MCF 10A (cell line): Measurements from ENCODE around the gene BLTP2. TPM values are rescaled to one million over a fixed set of nuclear protein-coding genes. Genes with fewer than 3 reads are reported as not detected.
"Not testable (repeated sequence)": the region's sequence is repeated elsewhere in the genome, so short reads cannot be mapped to it uniquely, and the experiment has no call there.

Source experiments
- BruUV-seq: library from RNA; stranded (reverse); fragments of 400-500 nt; replicated peaks from 2 replicates; lab custom pipeline; 2021; lab: Mats Ljungman, UMichigan
- CTCF ChIA-PET: fragments of 300-600 bp; sonication (Branson Sonifier 250); formaldehyde crosslinking; extraction: SDS; loops from one replicate; lab custom pipeline; 2021; ENCODE audit warnings: antibody characterized with exemption, inconsistent platforms; lab: Yijun Ruan, JAX
- POLR2A ChIA-PET: fragments of 300-600, 350-650 bp; sonication (Branson Sonifier 250); formaldehyde crosslinking; extraction: SDS; loops from one replicate; lab custom pipeline; 2020; ENCODE audit warnings: antibody characterized with exemption, inconsistent platforms; lab: Yijun Ruan, JAX
- DNase-seq: peaks from one replicate; pipeline ENCODE4 v3.0.0-alpha.2; 2018; ENCODE audit not compliant: unreplicated experiment
- H3K27ac Mint-ChIP-seq: one replicate; pipeline ENCODE4 v1.8.0; 2022; ENCODE audit warnings: mild to moderate bottlenecking, low read depth, mixed read lengths; ENCODE audit not compliant: unreplicated experiment
- H3K27me3 Mint-ChIP-seq: one replicate; pipeline ENCODE4 v1.8.0; 2022; ENCODE audit warnings: mixed read lengths; ENCODE audit not compliant: insufficient read depth, unreplicated experiment
- H3K36me3 Mint-ChIP-seq: one replicate; pipeline ENCODE4 v1.8.0; 2022; ENCODE audit warnings: mild to moderate bottlenecking, moderate library complexity, mixed read lengths; ENCODE audit not compliant: insufficient read depth, unreplicated experiment
- H3K4me1 Mint-ChIP-seq: one replicate; pipeline ENCODE4 v1.8.0; 2022; ENCODE audit warnings: mixed read lengths; ENCODE audit not compliant: insufficient read depth, unreplicated experiment
- H3K4me3 Mint-ChIP-seq: one replicate; pipeline ENCODE4 v1.8.0; 2022; ENCODE audit warnings: mild to moderate bottlenecking, moderate library complexity, mixed read lengths; ENCODE audit not compliant: unreplicated experiment
- H3K9me3 Mint-ChIP-seq: one replicate; pipeline ENCODE4 v1.8.0; 2022; ENCODE audit warnings: mixed read lengths; ENCODE audit not compliant: unreplicated experiment
- intact Hi-C: fragments of 100-400 bp; cut with micrococcal nuclease; formaldehyde crosslinking; loops from 2 replicates; pipeline ENCODE4 v1.14.1; 2022
- total RNA-seq: library from RNA; stranded (reverse); gene quantifications from 2 replicates; pipeline ENCODE4 v1.2.3, GENCODE V29; 2022
- TF ChIP-seq, protein P1 (sequence below): fragments of 200-600 bp; IDR thresholded peaks from one replicate; pipeline ENCODE4 v1.8.0; 2022; ENCODE audit warnings: antibody characterized with exemption, mild to moderate bottlenecking; ENCODE audit not compliant: unreplicated experiment

BLTP2 gene
- total RNA-seq, 1 experiment from 2014 or later = 119 TPM

DNA sequence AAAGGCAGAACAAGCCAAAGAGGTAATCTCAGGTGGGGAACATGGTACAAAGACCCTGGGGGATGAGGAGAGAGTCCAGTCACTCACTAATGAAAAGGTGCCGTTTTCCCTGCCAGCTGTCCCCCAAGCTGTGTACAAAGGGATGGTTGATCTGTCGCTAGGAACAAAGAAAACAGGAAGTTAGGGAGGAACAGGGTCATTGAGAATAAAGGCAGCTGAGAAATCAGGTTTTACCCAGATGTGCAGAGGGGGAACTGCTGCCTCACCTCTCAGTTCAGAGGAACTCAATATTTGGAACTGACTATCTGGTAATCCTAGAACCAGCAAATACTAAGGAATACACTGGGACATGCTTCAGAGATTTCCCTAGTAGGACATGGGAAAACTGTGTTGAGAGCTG, 32.4 kb downstream of the BLTP2 start:
- no peak overlapping the region for H3K4me3 Mint-ChIP-seq
- no peaks in the 10 kb centered on the region for H3K4me1 Mint-ChIP-seq
- TF ChIP-seq, protein P1, sequence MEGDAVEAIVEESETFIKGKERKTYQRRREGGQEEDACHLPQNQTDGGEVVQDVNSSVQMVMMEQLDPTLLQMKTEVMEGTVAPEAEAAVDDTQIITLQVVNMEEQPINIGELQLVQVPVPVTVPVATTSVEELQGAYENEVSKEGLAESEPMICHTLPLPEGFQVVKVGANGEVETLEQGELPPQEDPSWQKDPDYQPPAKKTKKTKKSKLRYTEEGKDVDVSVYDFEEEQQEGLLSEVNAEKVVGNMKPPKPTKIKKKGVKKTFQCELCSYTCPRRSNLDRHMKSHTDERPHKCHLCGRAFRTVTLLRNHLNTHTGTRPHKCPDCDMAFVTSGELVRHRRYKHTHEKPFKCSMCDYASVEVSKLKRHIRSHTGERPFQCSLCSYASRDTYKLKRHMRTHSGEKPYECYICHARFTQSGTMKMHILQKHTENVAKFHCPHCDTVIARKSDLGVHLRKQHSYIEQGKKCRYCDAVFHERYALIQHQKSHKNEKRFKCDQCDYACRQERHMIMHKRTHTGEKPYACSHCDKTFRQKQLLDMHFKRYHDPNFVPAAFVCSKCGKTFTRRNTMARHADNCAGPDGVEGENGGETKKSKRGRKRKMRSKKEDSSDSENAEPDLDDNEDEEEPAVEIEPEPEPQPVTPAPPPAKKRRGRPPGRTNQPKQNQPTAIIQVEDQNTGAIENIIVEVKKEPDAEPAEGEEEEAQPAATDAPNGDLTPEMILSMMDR = no peak
- no peaks in the 10 kb centered on the region for H3K9me3 Mint-ChIP-seq
- intact Hi-C loops = no loop called here
- H3K36me3 Mint-ChIP-seq = peaks cover 62% of the 10 kb centered on the region
- no peaks in the 10 kb centered on the region for H3K27me3 Mint-ChIP-seq
- CTCF ChIA-PET = interaction anchor here (0.6 to 2.0 kb wide), 12 partner anchors 9 to 1007 kb away, joined by 3 to 10 read pairs (median 3); partner anchors contain the start of gene SPAG5
- no peak for DNase-seq
- no TSS peak for BruUV-seq
- POLR2A ChIA-PET = interaction anchor here (0.8 to 1.0 kb wide), 2 partner anchors 13 to 36 kb away, joined by 3 to 4 read pairs; partner anchors contain the start of gene ALDOC
- no peak overlapping the region for H3K27ac Mint-ChIP-seq

DNA sequence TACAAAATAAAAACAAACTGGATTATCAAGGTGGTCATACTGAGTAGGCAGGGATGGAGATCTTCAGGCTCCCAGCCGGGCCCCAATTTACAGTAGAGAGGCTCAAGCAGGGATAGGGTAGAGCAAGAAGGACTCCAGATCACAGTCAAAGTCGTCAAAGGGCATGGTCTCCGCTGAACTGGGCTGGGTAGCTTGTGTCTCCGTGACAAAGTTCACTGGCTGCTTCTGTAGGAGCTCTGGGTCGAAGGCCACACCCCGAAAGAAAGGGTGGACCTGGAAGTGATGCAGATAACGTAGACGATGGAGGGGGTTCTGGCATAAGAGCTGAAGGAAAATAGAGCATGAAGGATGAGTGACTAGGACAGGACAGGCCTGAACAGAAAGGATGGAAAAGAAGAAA, 34.6 kb downstream of the BLTP2 start:
- peaks cover 45% of the 10 kb centered on the region for H3K36me3 Mint-ChIP-seq
- H3K4me3 Mint-ChIP-seq = no peak overlapping the region
- ChIA-PET CTCF (interaction anchor here (0.5 to 1.7 kb wide), 6 partner anchors 10 to 61 kb away, joined by 3 to 8 read pairs (median 4); partner anchors contain the start of gene PIGS), POLR2A (interaction anchor here (1.2 to 4.5 kb wide), 5 partner anchors 9 to 33 kb away, joined by 3 to 16 read pairs (median 7); partner anchors contain the start of gene SPAG5)
- TF ChIP-seq, protein P1 = no peak
- DNase-seq = no peak
- H3K27ac Mint-ChIP-seq = no peak overlapping the region
- H3K27me3 Mint-ChIP-seq = no peaks in the 10 kb centered on the region
- no peaks in the 10 kb centered on the region for H3K4me1 Mint-ChIP-seq
- intact Hi-C loops = no loop called here
- H3K9me3 Mint-ChIP-seq = no peaks in the 10 kb centered on the region
- no TSS peak for BruUV-seq

DNA sequence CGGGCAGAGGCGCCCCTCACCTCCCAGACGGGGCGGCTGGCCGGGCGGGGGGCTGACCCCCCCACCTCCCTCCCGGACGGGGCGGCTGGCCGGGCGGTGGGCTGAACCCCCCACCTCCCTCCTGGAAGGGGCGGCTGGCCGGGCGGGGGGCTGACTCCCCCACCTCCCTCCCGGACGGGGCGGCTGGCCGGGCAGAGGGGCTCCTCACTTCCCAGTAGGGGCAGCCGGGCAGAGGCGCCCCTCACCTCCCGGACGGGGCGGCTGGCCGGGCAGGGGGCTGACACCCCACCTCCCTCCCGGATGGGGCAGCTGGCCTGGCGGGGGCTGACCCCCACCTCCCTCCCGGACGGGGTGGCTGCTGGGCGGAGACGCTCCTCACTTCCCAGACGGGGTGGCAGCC, 40.9 kb downstream of the BLTP2 start:
- H3K9me3 Mint-ChIP-seq, POLR2A ChIA-PET, H3K27ac Mint-ChIP-seq, H3K27me3 Mint-ChIP-seq, DNase-seq, H3K4me1 Mint-ChIP-seq, intact Hi-C loops, H3K4me3 Mint-ChIP-seq, BruUV-seq, CTCF ChIA-PET: not testable (repeated sequence)
- peaks cover 20% of the 10 kb centered on the region for H3K36me3 Mint-ChIP-seq

DNA sequence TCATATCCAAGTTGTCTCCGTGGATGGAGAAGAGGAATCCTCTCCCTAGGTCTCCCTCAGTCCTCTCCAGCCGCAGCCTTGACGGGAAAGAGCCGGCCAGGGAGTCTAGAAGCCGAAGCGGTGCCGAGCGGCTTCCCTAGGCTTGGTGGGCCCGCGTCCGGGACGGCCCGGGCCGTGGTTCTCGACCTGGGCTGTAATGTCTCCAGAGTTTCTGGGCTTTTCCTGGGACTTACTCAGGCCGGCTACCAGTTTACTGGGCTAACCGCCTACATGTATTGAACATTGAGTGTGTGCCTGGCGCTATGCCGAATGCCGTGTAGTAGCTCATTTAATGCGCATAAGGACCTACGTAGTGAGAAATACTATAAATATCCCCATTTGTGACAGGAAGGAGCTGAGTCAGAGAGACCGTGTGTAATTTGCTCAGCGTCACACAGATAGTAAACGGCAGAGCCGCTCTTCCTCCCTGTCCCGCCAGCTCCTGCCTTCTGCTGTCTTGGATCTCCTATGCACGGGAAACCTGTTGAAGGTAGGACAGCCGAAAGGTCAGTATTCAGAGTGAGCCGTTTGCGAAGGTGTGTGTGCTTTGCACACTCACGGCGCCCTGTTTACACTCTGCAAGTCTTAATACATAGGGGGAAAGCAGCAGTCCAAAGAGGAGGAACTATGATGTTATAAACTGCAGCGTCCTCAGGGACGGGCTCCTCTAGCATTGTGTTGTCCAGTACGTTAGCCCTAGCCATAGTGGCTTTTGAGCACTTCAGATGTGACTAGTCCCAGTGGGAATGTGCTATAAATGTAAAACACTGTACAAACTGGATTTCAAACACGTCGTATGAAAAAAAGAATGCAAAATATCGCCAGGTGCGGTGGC, 45.4 kb downstream of the BLTP2 start:
- ChIA-PET CTCF (interaction anchor here (0.5 to 2.7 kb wide), 2 partner anchors 13 to 719 kb away, joined by 3 to 10 read pairs; no protein-coding TSS in a partner anchor), POLR2A (interaction anchor here (0.7 to 4.4 kb wide), 20 partner anchors 8 to 305 kb away, joined by 3 to 32 read pairs (median 4); partner anchors contain the start of genes ALDOC, BLTP2, IFT20 and PIGS)
- Mint-ChIP-seq H3K4me1 (peaks cover 21% of the 10 kb centered on the region), H3K9me3 (no peaks in the 10 kb centered on the region), H3K27ac (peak overlapping the region; percentile 90), H3K4me3 (peak overlapping the region; percentile 87), H3K27me3 (no peaks in the 10 kb centered on the region), H3K36me3 (peaks cover 7% of the 10 kb centered on the region)
- peak; percentile 78 for DNase-seq
- intact Hi-C loops = no loop called here
- BruUV-seq = TSS peak; percentile 84
- TF ChIP-seq, protein P1 = no peak
